Stimulated activated naive CD4-positive, alpha-beta T cell (primary cell): ENCODE results near the gene TMED8.

ENCODE experiments used
- DNase-seq, 6 experiments: peaks; one replicate each; lab custom pipeline; 2025; lab: John Stamatoyannopoulos, UW

TMED8 gene

GRCh38 chr14:77296906-77297305 lies 80.0 kb downstream of the TMED8 start:
- DNase-seq = no peak

- DNase-seq = no peak
These were observed 80.7 kb downstream of the TMED8 start for GRCh38 chr14:77296155-77296554.

GRCh38 chr14:77290705-77291104 lies 86.2 kb downstream of the TMED8 start:
- DNase-seq = no peak

GRCh38 chr14:77286576-77286975 lies 90.3 kb downstream of the TMED8 start:
- DNase-seq = no peak
